GM13976 (cell line): ENCODE measurements around the gene MRPL54.
"Not testable (repeated sequence)": the region's sequence is repeated elsewhere in the genome, so short reads cannot be mapped to it uniquely, and the experiment has no call there.

Experiments used
- DNase-seq: peaks from one replicate; pipeline ENCODE4 v3.0.0; 2012; ENCODE audit warnings: low spot score
- CTCF ChIP-seq: IDR thresholded peaks from 2 replicates; pipeline ENCODE4 v1.5.1; 2012; ENCODE audit warnings: borderline replicate concordance, mild to moderate bottlenecking; ENCODE audit not compliant: insufficient read depth; ENCODE audit errors: extremely low read depth, missing control alignments, control extremely low read depth
- in situ Hi-C: fragments of 300-500 bp; cut with MboI; formaldehyde crosslinking; loops from one replicate; pipeline ENCODE4 v1.12.0; 2022; ENCODE audit warnings: low sequenced_read_pairs, mixed read lengths, inconsistent platforms; ENCODE audit not compliant: unreplicated experiment

Gene MRPL54

GRCh38 chr19:3751236-3751635 is 11.2 kb upstream of the MRPL54 start:
- DNase-seq, result no peak
- in situ Hi-C loops, result no loop called here
- TF ChIP-seq CTCF, result no peak

GRCh38 chr19:3752492-3752891 is 10.0 kb upstream of the MRPL54 start:
- in situ Hi-C loops, result no loop called here
- DNase-seq, result no peak

GRCh38 chr19:3753631-3754410 is 8.7 kb upstream of the MRPL54 start:
- DNase-seq, result no peak
- in situ Hi-C loops, result no loop called here
- no peak for TF ChIP-seq CTCF

More at GRCh38 chr19:3752492-3752891, 10.0 kb upstream of the MRPL54 start:
- no peak for TF ChIP-seq CTCF

- in situ Hi-C loops, DNase-seq: not testable (repeated sequence)
Observed at GRCh38 chr19:3757705-3758104, 4.8 kb upstream of the MRPL54 start.

GRCh38 chr19:3758297-3758696 is 4.2 kb upstream of the MRPL54 start:
- in situ Hi-C loops, result not testable (repeated sequence)

GRCh38 chr19:3759482-3760254 is 2.8 kb upstream of the MRPL54 start:
- no peak for DNase-seq
- in situ Hi-C loops, result no loop called here
- TF ChIP-seq CTCF, result no peak

More at GRCh38 chr19:3758297-3758696, 4.2 kb upstream of the MRPL54 start:
- not testable (repeated sequence) for DNase-seq

GRCh38 chr19:3760871-3761361 is 1.6 kb upstream of the MRPL54 start:
- no peak for DNase-seq
- in situ Hi-C loops, result no loop called here
- TF ChIP-seq CTCF, result no peak
